ENCODE data around the gene TNF.
"Not testable (repeated sequence)": the region's sequence is repeated elsewhere in the genome, so short reads cannot be mapped to it uniquely, and the experiment has no call there.

The TNF gene

DNA sequence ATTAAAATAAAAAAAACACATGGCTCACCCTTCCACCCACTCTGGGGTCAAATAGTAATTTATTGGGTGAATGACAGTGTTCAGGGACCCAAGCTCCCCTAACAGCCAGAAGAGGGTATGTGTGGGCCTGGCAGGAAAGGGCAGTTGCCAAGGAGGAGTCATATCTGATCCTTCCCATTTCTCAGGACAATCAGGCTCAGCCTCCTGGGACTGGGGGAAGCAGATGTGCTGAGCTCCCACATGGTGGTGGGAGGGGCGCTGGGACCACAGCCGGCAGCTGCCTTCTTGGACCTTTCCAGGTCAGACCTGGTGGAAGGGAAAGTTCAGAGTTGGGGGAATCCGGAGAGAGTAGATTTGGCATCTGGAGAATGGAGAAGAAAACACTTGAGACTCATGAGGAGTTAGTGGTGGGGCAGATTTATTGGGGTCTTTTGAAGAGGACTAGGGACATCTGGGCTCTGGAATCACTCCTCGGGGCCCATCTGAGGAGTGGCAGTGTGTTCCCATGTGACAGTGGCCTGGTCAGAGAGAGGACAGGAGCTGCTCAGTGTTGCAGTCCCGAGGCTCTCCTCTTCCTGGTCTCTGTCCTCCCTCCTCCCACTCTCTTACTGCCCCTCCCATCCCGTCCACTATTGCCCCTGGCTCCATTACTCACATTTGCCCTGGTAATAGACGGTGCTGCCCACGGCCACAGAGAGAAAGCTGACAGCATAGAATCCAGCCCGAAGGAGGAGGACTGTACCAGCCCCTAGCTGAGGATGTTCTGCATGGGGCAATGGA, 13.7 kb downstream of the TNF start:
- no peak for DNase-seq (ENCODE audit: low spot score)

DNA sequence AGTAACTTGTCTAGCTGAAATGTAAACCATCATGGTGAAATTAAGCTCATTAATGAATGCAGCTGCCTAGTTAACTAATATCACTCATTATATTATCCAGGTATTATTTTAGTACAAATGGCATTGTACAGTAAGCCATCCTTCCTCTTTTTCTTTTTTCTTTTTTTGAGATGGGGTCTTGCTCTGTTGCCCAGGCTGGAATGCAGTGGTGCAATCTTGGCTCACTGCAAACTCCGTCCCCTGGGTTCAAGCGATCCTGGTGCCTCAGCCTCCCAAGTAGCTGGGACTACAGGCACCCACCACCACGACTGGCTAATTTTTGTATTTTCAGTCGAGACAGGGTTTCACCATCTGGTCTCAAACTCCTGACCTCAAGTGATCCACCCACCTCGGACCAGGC, 15.3 kb downstream of the TNF start:
- not testable (repeated sequence) for DNase-seq (ENCODE audit: low spot score)

DNA sequence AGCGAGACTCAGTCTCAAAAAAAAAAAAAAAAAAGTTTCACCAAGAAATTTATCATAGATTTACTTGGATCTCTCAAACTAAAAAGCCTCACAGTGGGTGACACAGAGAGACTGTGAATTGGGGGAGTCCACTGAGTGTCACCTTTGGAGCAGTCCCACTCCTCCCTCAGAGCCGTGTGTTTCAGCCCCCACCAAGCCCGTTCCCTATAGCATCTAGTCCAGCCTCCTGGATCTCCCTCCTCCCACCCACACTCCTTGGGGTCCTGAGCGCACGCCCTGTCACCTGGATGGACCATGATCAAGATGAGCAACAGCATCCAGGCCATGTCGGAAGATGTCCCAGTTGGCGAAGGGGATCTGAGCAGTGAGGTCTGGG, 17.0 kb downstream of the TNF start:
- DNase-seq (ENCODE audit: low spot score): no peak

DNA sequence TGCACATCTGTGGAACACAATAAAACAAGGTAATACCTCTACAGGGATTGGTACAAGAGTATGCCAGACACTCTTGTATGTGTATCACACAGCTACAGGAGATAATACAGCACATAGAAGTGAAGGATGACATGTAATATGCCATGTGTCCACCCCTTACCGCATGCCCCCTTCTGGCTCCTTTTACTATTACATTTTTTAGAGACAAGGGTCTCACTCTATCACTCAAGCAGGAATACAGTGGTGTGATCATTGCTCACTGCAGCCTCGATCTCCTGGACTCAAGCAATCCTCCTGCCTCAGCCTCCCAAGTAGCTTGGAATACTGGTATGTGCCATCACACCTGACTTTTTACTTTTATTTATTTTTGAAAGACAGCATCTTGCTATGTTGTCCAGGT, 21.6 kb downstream of the TNF start:
- no peak for DNase-seq (ENCODE audit: low spot score)

DNA sequence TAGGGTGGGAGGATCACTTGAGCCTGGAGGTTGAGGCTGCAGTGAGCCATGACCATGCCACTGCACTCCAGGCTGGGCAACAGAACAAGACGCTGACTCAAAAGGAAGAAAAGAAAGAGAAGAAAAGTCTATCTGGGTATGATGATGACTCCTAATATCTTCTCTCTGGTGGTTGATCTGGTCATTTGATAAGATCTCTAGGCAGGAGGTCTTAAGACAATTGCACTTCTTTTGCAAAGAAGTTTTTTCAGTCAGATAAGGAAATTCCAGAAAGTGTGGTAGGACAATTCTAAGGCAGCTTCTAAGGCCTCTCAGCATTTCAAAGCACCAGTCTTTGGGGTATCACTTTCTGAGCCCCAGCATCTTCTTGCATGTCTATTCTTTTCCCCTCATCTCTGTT, 32.0 kb downstream of the TNF start:
- DNase-seq (ENCODE audit: low spot score): no peak

DNA sequence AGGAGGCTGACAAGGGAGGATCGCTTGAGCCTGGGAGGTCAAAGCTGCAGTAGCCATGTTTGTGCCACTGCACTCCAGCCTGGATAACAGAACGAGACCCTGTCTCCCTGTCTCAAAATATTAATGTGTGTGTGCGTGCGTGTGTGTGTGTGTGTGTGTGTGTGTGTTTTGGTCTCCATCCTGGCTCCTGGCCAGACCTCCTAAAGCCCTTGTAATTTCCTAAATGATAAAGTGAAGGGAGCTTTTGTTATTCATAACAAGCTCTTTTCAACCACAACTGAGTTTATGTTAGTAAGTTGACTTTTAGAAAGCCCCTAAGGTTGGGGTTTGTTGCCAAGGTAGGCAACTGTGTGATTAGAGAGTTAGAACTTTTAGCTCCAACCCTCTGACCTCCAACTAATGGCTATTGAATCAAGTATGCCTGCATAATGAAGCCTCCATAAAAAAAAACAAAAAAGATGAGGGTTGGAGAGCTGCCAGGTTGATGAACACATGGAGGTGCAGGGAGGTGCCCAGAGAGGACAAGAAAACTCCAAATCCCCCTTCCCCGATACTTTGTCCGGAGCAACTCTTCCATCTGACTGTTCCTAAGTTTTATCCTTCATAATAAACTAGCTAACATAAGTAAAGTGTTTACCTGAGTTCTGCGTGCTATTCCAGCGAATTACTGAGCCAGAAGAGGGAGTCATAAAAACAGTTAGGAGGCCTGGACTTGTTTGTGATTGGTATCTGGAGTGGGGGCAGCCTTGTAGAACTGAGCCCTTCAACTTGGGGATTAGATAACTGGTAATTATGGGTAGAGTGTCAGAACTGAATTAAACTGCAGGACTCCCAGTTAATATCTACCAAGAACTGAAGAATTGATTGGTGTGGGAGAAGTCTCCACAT, 34.4 kb downstream of the TNF start:
- DNase-seq (ENCODE audit: low spot score): no peak

DNA sequence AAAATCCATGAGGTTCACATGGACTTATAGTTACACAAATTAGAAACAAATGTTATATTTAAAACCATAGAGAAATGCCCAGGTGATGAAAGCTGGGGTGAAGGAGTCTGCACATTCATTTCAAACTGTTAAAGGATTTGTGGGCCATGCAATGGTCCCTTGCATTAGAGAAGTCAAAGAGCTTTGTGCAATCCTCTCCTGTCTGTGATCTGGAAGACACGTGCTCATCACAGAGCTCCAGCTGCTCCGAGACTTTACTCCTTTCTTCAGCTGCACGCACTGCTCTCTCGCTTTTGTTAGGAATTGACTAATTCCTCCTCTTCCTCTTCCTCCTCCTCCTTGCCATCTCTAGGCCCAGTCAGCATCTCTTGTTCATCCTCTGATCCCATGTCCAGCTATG, 35.6 kb downstream of the TNF start:
- DNase-seq (ENCODE audit: low spot score): no peak

DNA sequence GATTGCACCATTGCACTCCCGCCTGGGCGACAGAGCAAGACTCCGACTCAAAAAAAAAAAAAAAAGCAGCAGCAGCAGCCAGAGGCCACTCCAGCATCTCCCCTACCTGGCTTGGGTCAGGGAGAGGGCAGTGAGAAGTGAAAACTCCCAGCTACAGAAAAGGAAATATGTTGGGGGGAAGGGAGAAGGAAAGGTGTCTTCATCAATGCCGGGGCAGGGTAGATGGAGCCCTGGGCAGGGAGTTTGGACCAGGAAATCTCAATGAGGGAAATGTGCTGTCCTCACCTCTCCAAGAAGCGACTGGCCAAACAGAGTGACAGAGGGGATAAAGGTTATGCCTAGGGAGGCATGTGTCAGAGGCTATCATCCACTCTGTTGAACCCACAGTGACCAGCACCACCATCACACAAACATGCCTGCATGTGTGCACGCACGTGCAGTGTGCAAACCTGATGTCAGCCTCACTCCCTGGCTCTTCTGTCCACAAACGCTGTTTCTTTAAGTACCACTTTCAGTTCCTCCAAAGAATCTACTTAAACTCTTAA, 38.8 kb downstream of the TNF start:
- DNase-seq (ENCODE audit: low spot score): no peak

DNA sequence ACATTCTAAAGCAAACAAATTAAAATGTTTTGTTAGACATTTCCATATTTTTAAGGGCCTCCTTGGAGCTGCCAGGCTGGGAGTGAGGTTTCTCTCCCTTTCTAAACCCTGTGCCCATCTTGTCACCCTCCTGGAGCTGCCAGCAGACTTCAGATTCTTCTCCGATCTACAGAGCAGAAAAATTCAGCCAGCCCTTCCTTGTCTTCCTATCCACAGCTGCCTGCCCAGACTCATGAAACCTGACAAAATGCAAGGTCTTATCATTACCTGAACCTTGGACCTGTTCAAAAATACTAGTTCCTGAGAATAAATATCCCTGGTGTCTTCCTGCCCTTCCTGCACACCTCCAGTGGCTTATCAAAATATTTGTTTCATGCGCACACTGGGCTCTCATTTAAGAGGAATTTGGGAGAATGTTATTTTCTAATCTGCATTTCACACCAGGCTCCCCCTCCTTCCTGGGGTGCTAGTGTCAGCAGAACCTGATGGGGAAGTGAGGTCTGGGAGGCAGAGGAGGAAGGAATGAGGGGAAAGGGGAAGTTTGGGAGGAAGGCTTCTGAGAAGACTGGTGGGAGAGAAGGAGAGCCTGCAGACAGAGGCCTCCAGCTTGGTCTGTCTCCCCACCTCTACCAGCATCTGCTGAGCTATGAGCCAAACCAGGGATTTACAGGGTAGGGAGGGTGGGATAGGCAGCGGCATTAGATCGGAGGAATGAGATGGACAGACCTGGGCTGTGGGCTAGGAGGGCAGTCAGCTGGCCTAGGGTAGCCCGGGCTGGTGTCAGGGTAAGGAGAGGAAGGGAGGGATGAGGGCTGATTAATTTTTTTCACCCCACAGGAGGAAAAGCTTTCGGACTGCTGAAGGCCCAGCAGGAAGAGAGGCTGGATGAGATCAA, 39.6 kb downstream of the TNF start, which contains the start of gene AIF1:
TSS of gene AIF1 (plus strand) at position 551 of the 895 bp plus-strand sequence. CDS start at position 647, 96 bp downstream.
- no peak for DNase-seq (ENCODE audit: low spot score)

DNA sequence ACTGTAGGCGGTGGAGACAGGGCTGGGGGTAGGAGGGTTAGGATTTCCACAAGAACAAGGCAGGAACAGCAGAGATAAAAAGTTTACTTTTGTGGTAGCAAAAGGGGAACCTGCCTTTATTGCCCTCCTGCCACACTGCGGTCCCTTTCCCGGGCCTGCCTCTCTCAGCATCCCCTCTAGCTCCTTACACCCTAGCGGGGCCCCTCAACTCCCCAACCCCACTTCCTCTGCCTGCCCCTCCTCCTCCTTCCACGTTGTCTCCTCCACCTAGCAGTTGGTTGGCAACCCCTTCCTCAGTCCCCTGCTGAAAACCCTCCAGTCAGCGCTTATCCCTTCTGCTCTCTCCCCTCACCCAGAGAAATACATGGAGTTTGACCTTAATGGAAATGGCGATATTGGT, 40.4 kb downstream of the TNF start:
- peak; percentile 32 for DNase-seq (ENCODE audit: low spot score)

DNA sequence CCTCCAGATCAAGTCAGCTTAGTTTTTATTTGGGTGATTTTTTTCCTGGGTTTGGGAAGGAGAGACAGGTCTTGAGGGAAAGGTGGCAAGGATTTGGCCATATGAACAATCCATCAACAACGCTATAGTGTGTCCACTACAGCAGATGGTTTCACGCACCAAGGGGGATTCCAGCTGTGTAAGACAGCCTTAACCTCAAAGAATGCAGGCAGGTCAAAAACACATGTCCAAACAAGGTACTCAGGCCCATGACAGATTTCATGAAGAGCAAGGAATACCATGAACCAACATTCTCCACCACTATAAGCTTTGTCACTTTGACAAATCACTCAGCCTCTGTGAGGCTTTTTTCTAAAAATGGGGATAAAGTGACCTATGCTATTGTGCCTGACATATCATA, 41.6 kb downstream of the TNF start:
- no peak for DNase-seq (ENCODE audit: low spot score)

DNA sequence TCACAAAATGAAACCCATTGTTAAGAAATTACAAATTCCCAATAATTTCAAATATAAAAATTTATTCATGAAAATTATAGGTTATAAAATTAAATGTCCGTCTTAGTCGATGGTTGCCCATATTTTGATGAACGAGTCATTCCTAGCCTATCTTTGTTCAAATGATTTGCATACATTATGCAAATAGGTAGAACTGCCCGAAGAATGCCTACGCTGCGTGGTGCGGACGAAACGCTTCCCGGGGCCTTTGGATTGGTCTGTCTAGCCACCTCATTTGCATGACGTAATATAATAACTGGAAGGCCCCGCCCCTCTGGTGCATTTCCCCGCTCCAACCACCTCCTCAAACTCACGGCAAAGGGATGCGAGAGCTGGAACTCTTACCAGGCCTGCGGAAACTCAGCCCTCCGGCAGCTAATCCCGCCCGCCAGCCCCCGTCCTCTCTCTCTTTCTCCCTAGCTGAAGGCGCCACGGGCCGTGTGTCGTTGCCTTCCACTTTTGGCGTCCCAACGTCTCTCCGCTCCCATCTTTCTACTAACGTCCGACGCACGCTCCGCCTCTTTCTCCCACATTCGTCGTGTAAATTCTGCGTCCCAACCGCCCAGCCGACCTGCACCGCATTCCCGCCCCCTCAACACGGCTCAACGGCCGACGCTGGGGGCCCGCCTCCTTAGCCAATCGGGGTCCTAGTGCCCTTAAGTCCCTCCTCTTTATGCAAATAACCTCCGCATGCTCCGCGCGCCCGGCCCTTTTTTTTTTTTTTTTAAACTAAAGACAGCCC, 44.6 kb downstream of the TNF start:
- DNase-seq (ENCODE audit: low spot score): peak; percentile 99

DNA sequence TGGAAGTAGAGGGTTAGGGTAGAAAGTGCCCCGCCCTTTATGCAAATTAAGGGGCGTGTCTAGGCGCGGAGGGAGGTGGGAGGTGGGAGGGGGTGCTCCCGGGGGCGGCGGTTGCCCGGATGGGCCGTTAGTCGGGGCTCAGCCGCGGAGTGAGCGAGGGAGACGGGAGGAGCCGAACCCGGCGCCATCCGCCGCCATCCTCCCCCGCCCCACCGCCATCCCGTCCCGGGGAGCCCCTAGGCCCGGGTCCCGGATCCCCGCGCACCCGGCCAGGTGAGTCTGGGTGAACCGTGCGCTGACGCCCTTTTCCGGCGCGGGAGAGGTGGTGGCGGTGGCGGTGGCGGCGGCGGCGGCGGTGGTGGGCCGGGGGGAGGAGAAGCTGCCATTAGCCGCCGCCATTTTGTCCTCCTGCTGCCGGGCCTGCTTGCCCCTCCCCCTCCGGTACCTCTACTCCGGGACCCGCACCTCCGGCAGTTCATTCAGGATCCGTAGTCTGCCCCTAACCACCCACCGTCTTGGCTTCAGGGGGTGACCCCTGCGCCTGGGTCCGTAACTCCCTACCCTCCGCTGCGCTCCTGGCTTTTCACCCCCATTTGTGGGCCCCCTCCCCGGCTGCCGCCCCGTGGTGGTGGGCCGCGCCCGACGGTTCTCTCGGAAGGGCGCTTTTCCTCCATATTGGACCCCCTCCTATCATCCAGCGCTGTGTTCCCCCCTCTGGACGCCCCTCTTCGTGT, 45.4 kb downstream of the TNF start, which contains the start of gene PRRC2A:
TSS of gene PRRC2A (plus strand) at position 130 of the 734 bp plus-strand sequence. CDS start 2,075 bp downstream, outside the sequence.
- peak; percentile 76 for DNase-seq (ENCODE audit: low spot score)

DNA sequence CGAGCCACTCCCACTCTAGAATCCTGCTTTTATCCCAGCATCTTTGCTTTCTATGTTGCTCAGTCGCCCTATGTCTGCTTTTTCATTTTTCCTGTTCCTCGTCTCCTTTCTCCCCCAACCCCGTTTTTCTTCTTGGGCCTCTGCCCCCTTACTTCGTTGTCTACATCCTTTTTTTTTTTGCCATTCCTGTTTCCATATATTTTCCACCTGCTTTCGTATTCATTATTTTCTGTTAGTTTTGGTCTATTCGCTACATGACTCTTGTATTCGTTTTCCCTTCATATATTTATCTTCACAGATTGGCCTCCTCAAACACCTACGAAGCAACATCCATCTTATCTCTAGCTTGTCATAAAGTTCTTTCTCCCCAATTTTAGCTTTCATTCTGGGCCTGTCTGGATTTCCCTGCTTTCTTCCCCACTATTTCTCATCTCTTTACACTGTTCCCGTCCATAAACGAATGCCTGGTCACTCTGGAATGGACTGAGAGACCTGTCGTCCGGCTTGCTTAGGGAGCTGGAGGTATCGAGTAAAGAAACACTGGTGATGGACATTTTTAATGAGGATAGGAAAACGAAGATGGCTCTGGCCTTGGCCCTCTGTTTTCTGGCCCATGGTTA, 46.1 kb downstream of the TNF start:
- DNase-seq (ENCODE audit: low spot score): no peak

DNA sequence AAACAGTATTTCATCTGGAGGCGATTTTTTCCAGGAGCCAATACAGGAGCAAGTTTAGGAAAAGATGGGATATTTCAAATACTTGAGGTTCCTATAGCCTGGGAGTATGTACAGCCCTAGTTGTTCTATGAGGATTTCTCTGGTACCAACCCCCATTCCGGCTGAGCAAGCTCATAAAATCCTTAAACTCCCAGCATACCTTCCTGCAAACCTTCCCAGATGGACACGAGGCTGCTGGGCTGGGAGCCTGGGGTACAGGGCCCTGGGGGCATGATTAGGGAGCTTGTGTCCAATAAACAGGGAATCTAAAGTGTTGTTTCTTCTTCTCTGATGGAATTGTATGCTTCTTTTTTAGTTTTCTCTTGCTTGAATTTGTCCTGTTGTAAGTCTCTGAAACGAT, 46.6 kb downstream of the TNF start:
- DNase-seq (ENCODE audit: low spot score): no peak

DNA sequence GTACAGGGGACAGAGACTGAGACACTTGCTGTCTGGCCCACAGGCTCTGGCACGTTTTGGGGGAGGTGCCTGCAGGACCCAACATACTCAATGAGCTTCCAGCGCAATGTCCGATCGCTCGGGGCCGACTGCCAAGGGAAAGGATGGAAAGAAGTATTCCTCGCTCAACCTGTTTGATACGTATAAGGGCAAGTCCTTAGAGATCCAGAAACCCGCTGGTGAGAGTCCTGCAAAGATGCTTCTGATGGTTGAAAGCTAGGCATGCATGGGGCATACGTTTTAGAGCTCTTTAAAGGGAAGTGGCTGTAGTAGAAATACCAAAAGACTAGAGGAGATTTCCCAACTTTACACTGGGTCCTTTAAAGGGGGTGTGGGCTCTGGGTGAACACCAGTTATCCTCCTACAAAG, 47.3 kb downstream of the TNF start:
- DNase-seq (ENCODE audit: low spot score): no peak

DNA sequence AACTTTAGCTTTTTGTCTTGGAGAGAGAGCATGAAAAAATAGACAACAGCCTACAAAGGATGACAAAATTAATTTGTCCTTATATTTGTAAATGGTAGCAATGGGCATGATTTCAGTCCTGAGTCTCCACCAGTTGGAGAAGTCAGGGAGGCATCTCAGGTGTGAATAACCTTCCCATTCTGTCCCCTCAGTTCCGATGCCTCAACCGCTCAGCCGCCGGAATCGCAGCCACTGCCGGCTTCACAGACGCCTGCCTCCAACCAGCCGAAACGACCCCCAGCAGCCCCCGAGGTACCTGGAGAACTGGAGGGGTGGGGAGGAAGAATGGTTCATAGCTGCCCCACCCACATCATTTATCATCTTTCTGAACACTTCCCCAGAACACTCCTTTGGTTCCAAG, 48.7 kb downstream of the TNF start:
- DNase-seq (ENCODE audit: low spot score): no peak

DNA sequence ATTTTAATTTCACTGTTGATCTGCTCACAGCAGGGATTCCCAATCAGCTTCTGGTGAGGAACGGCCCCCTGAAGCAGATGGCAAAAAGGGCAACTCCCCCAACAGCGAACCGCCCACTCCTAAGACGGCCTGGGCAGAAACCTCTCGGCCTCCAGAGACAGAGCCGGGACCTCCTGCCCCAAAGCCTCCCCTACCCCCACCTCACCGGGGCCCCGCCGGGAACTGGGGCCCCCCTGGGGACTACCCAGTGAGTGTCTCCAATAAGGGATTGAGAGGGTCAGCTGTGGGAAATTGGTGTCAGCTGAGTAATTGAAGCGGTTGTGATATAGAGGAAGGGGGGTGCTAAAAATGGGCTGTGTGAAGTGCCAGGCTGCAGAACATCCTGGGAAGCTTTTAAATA, 51.6 kb downstream of the TNF start:
- DNase-seq (ENCODE audit: low spot score): no peak

DNA sequence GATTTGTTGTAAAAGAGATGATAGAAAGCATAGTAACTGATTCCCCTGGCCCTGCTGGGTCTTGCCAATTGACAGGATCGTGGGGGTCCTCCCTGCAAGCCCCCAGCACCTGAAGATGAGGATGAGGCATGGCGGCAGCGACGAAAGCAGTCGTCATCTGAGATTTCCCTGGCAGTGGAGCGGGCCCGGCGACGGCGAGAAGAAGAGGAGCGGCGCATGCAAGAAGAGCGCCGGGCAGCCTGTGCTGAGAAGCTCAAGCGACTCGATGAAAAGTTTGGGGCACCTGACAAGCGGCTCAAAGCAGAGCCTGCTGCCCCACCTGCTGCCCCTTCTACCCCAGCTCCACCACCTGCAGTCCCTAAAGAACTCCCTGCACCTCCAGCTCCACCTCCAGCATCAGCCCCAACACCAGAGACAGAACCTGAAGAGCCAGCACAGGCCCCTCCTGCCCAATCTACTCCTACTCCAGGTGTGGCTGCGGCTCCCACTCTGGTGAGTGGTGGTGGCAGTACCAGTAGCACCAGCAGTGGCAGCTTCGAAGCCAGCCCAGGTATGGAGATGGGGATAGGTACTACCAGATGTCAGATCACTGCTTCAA, 52.4 kb downstream of the TNF start:
- no peak for DNase-seq (ENCODE audit: low spot score)

All from activated CD4-positive, alpha-beta T cell treated with anti-CD3 and anti-CD28 coated beads, Interleukin-2, Interleukin-4, amounts not matched to agents 100 ng/mL and 50 ng/mL, durations not matched to agents 16 hours and 8 hours (primary cell).